Adrenal gland (tissue), 5 donors: ENCODE results near the gene IFI30.

Experiments used
- CTCF ChIP-seq, 6 experiments: fragments of 450-650 bp in 4 of 6; fragments of 200-600 bp in 2 of 6; sonication (generic) in 1 of 6; IDR thresholded peaks; 1 replicate in 5 of 6; 2 replicates in 1 of 6; pipeline versions ENCODE4 v1.5.1 to v1.8.0; 2016 to 2021; ENCODE audit warnings: antibody characterized with exemption in 6 of 6, mild to moderate bottlenecking in 2 of 6, moderate library complexity in 1 of 6
- POLR2A ChIP-seq, 2 donors: fragments of 450-650 bp; IDR thresholded peaks; one replicate each; pipeline ENCODE4 v1.6.1; 2017; ENCODE audit warnings: antibody characterized with exemption in 2 of 2, mild to moderate bottlenecking in 2 of 2, moderate library complexity in 1 of 2
- donor health status: DM: no; HTN: no; CAD: no.

- TF ChIP-seq CTCF (IDR thresholded peaks at IDR 0.05) = no peak
- peak in 1 of 2 donors; percentile 35 for TF ChIP-seq POLR2A (IDR thresholded peaks at IDR 0.05)
These were observed 13.1 kb upstream of the IFI30 start for GRCh38 chr19:18160493-18160970.
